Activated naive CD8-positive, alpha-beta T cell (primary cell): ENCODE results near the gene BCAS3.

Source experiments
- H3K27ac Mint-ChIP-seq: one replicate; pipeline ENCODE4 v1.8.0; 2021; ENCODE audit warnings: mixed read lengths
- H3K27me3 Mint-ChIP-seq: one replicate; pipeline ENCODE4 v1.8.0; 2021; ENCODE audit warnings: mixed read lengths
- H3K36me3 Mint-ChIP-seq: one replicate; pipeline ENCODE4 v1.8.0; 2021; ENCODE audit warnings: mixed read lengths
- H3K4me1 Mint-ChIP-seq: one replicate; pipeline ENCODE4 v1.8.0; 2021; ENCODE audit warnings: low read depth, mixed read lengths
- H3K4me3 Mint-ChIP-seq: one replicate; pipeline ENCODE4 v1.8.0; 2021; ENCODE audit warnings: mild to moderate bottlenecking, mixed read lengths
- H3K9me3 Mint-ChIP-seq: one replicate; pipeline ENCODE4 v1.8.0; 2021; ENCODE audit warnings: low read depth, mixed read lengths

BCAS3 gene

DNA sequence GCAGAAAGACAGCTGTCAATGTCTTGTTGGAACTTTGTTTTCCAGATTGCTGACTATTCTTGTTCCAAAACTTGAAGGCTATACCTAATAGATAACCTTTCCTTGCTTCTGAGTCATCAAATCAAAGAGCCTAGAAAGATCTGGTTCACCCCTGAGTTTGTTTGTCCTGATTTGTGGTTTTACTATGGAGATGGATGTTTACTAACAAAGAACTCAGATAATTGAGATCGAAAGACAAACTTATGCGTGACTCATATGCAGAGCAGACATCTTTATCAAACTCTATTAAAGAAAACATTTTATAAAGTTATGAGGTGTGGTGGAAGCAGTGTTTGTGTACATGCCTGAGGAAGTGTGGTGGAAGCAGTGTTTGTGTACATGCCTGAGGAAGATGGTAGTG, 410.9 kb downstream of the BCAS3 start:
- Mint-ChIP-seq H3K9me3 (peaks cover 12% of the 10 kb centered on the region), H3K27ac (no peak overlapping the region), H3K36me3 (peaks cover 28% of the 10 kb centered on the region), H3K27me3 (no peaks in the 10 kb centered on the region), H3K4me1 (no peaks in the 10 kb centered on the region), H3K4me3 (no peak overlapping the region)

DNA sequence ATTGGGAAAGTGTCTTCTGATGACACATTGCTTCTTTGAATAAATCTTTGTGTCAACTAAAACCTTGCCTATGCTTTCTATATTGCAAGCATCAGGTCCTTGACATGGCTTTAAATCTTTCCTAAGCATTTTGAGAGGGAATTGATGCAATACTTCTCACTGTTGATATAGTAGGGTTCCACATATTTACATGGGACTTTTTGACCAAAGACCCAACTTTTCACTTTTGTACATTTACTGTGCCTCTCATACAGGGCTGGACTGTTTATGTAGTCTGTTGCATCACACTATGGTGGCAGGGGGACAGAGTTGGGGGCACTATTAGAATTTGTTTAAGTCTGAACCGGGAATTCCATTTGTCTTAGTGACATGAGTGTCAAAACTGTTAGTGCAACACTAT, 413.4 kb downstream of the BCAS3 start:
- no peak overlapping the region for H3K27ac Mint-ChIP-seq
- peaks cover 23% of the 10 kb centered on the region for H3K36me3 Mint-ChIP-seq
- H3K4me3 Mint-ChIP-seq: no peak overlapping the region
- no peaks in the 10 kb centered on the region for H3K4me1 Mint-ChIP-seq
- H3K9me3 Mint-ChIP-seq: peaks cover 12% of the 10 kb centered on the region
- no peaks in the 10 kb centered on the region for H3K27me3 Mint-ChIP-seq

DNA sequence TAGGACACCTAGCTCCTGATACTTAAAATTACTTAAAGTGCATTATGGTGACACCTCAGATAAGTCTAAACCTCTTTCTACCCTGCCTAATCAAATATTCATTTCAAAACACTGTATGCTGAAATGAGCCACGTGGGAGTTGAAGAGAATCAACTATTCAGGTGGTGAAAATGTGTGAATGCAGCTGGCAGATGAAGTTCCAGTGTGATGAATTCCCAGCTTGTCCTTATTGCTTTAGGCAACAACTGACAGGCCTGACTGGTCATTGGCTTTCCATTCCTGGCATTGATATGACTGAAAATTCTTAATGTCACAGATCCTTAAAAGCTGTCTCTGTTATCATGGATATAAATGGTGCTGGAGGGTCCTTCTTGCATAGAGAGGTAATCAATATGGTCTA, 420.1 kb downstream of the BCAS3 start:
- Mint-ChIP-seq H3K4me3 (no peak overlapping the region), H3K27me3 (no peaks in the 10 kb centered on the region), H3K4me1 (no peaks in the 10 kb centered on the region), H3K9me3 (no peaks in the 10 kb centered on the region), H3K36me3 (peaks cover 8% of the 10 kb centered on the region), H3K27ac (no peak overlapping the region)

DNA sequence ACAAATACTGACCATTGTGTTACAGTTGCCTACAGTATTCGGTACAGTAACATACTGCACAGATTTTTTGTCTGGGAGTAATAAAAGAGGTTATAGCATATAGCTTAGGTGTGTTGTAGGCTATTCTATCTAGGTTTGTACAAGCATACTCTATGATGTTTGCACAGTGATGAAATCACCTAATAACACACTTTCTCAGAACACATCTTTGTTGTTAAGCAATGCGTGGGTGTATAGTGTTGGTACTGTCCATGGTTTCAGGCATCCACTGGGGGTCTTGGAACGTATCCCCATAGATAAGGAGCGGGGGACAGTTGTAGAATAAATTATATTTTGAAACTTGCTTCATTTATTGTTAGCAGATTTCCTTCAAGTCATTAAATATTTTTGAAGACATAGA, 428.7 kb downstream of the BCAS3 start:
- Mint-ChIP-seq H3K4me1 (no peaks in the 10 kb centered on the region), H3K9me3 (no peaks in the 10 kb centered on the region), H3K36me3 (peaks cover 18% of the 10 kb centered on the region), H3K27me3 (no peaks in the 10 kb centered on the region), H3K27ac (no peak overlapping the region), H3K4me3 (no peak overlapping the region)

DNA sequence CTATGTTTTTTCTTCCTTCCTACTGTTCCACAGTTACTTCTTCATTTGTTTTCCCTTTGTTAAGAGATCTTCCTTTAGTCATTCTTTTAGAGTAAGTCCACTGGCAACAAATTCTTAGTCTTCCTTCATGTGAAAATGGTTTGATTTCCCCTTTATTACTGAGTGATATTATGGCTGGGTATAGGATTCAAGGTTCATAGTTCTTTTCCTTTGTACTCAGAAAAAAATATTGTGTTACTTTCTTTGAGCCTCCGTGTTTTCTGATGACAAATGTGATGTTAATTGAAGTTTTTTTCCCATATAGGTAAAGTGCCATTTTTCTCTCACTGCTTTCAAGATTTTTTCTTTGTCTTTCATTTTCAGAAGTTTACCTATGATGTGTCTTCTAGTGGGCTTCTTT, 438.9 kb downstream of the BCAS3 start:
- no peak overlapping the region for H3K27ac Mint-ChIP-seq
- H3K4me3 Mint-ChIP-seq: no peak overlapping the region
- no peaks in the 10 kb centered on the region for H3K27me3 Mint-ChIP-seq
- H3K4me1 Mint-ChIP-seq: peaks cover 4% of the 10 kb centered on the region
- peaks cover 13% of the 10 kb centered on the region for H3K9me3 Mint-ChIP-seq
- peaks cover 8% of the 10 kb centered on the region for H3K36me3 Mint-ChIP-seq

DNA sequence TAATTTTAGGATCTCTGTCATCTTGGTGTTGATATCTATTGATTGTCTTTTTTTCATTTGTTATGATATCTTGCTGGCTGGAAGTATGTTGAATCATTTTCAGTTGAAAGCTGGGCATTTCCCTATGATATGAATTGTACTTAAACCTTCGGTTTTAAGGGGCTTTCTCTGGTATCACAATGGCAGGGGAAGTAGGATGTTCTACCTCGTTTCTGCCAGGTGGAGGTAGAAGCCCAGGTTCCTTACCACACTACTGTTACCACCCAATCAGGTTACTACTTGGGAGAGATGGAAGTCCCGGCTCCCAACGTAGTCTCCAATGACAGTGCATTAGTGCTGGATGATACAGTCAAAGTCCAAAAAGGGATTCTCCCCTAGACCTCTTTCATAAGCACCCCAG, 440.3 kb downstream of the BCAS3 start:
- no peak overlapping the region for H3K27ac Mint-ChIP-seq
- peaks cover 4% of the 10 kb centered on the region for H3K4me1 Mint-ChIP-seq
- H3K9me3 Mint-ChIP-seq: peaks cover 13% of the 10 kb centered on the region
- no peak overlapping the region for H3K4me3 Mint-ChIP-seq
- H3K36me3 Mint-ChIP-seq: peaks cover 8% of the 10 kb centered on the region
- H3K27me3 Mint-ChIP-seq: no peaks in the 10 kb centered on the region

DNA sequence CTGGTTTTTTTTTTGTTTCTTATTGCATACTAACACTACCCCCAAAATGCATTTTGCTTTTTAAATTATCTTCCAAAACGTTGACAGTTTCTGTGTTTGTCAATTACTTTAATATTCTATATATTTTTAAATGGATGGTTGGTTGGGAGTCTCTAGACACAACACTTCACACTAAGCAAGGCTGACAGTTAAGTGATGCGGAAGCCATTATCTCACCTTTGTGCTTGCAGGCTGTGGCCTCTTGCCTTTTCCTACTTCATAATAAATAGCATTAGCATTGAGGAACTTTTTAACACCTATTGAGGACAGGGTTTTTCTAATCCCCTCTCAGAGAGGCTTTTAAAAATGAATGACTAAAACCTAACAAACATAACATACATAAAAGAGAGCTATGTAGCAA, 441.2 kb downstream of the BCAS3 start:
- H3K27me3 Mint-ChIP-seq: no peaks in the 10 kb centered on the region
- no peak overlapping the region for H3K27ac Mint-ChIP-seq
- no peak overlapping the region for H3K4me3 Mint-ChIP-seq
- peaks cover 8% of the 10 kb centered on the region for H3K36me3 Mint-ChIP-seq
- peaks cover 13% of the 10 kb centered on the region for H3K9me3 Mint-ChIP-seq
- peaks cover 4% of the 10 kb centered on the region for H3K4me1 Mint-ChIP-seq

DNA sequence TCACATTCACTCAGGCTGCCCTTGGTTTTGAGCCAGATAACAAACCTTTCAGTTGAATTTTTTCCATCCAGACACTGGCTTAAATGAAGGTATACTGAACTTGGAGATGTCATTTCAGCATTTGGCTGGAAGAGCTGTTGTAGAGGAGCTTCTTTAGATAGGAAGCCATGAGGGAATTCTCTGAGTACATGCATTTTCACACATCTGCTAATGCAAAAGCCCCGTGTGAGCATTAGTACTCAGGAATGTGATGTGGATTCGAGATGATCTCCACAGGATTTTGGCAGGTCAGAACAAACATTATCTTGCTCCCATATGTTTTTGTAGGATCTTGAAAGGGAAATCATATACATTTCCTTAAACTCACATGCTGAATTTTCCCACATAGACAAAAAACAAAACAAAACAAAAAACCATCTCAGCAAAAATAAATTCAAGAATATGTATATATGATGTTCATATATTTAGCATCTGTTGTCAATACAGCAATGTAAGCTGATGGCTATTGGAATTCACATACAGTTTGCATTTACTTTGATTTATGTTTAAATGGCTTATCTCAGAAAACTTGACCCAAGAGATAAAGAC, 444.8 kb downstream of the BCAS3 start:
- Mint-ChIP-seq H3K27ac (no peak overlapping the region), H3K4me3 (no peak overlapping the region), H3K36me3 (peaks cover 2% of the 10 kb centered on the region), H3K27me3 (no peaks in the 10 kb centered on the region), H3K9me3 (peaks cover 5% of the 10 kb centered on the region), H3K4me1 (peaks cover 4% of the 10 kb centered on the region)

DNA sequence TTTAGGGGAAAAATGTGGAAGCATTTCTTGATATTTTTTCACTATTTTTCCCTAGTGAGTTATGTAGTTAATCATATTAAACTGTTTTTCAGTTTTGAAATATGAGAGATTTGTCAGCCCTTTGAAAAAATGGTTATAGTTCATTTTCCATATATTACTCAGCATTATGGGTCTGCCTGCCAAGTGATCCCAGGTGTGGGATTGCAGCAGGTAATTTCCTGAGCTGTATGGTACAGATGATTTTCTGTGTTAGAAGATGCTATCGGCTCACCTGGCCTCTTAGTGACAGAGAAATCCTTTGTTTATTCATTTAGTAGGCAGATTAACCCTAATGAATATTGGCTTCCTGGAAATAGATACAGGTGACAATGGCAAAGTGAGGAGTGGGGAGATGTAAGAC, 446.9 kb downstream of the BCAS3 start:
- no peak overlapping the region for H3K27ac Mint-ChIP-seq
- H3K4me1 Mint-ChIP-seq: peaks cover 10% of the 10 kb centered on the region
- no peak overlapping the region for H3K4me3 Mint-ChIP-seq
- no peaks in the 10 kb centered on the region for H3K27me3 Mint-ChIP-seq
- H3K36me3 Mint-ChIP-seq: peaks cover 2% of the 10 kb centered on the region
- no peaks in the 10 kb centered on the region for H3K9me3 Mint-ChIP-seq

DNA sequence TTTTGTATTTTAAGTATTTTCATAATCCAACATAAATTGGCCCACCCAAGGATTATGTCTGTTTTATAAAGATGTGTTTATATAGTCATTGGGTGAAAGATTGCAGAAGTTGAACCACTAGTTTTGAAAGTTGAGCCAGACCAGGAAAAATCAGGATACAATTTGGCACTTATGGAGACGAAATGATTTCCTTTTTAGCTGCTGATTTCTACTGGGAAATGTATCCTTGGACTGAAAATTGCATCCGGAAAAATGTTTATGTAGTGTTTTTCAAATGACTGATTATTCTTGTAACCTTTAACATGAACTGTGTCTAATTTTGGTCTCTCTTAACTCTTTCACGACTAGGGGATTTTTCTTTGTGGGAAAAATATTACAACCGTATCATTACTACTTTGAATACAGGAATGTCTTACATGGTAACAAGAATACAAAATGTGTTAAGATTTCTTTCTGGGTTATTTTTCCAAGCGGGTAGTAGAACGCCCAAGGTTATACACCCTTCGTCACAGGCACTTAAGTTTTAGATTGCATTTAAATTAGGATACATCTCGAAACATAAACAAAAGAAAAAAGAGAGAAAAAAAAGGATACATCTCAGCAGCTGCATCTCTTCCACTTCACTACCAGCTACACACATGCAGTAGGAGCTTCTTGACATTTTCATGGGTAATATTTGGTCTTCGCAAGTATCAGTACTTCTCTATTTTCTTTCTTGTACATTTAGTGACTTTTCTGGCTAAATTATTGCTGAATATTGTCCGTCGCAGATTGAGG, 449.0 kb downstream of the BCAS3 start:
- H3K4me3 Mint-ChIP-seq: no peak overlapping the region
- no peak overlapping the region for H3K27ac Mint-ChIP-seq
- no peaks in the 10 kb centered on the region for H3K27me3 Mint-ChIP-seq
- no peaks in the 10 kb centered on the region for H3K9me3 Mint-ChIP-seq
- peaks cover 11% of the 10 kb centered on the region for H3K4me1 Mint-ChIP-seq
- no peaks in the 10 kb centered on the region for H3K36me3 Mint-ChIP-seq

DNA sequence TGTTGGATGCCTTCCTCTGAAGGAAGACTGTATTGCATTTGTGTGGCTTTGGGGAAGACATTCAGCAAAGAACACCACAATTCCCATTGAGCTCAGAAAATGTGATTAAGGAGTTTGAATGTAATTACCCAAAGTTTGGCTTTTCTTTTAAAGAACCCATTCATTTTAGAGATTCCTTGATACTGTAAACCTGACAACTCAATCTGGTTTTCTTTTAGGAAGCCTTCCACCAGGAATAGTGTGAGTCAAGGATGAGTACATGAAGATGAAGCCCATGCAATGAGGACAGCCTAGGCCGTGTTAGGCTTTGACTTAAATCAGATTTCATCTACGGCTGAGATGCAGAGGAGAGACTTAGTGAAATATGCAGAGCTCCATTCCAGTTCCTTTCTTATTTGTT, 450.3 kb downstream of the BCAS3 start:
- Mint-ChIP-seq H3K4me1 (peaks cover 14% of the 10 kb centered on the region), H3K4me3 (no peak overlapping the region), H3K9me3 (no peaks in the 10 kb centered on the region), H3K36me3 (no peaks in the 10 kb centered on the region), H3K27ac (no peak overlapping the region), H3K27me3 (no peaks in the 10 kb centered on the region)

DNA sequence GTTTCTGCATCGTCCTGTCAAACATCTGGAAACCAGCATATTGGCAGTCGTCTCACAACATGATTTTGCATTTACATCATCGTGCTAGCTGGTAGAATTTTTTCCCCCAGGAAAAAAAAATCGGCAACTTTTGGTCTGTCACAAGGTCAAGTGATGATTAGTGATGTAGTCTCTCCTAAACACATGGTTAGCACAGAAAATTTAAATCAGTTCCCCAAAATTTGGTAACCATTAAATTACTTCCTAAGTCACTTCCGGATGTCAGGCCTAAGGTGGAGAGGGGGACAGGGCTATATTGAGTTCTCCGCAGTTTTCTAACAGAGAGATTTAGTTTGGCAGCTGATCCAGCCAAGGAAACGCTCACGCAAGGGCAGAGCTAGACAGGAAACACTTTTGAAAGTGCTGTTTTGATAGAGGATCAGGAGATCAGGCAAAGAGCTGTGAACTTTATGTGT, 451.0 kb downstream of the BCAS3 start:
- Mint-ChIP-seq H3K27me3 (no peaks in the 10 kb centered on the region), H3K9me3 (no peaks in the 10 kb centered on the region), H3K36me3 (no peaks in the 10 kb centered on the region), H3K4me1 (peaks cover 20% of the 10 kb centered on the region), H3K27ac (peak overlapping the region; percentile 4), H3K4me3 (no peak overlapping the region)

DNA sequence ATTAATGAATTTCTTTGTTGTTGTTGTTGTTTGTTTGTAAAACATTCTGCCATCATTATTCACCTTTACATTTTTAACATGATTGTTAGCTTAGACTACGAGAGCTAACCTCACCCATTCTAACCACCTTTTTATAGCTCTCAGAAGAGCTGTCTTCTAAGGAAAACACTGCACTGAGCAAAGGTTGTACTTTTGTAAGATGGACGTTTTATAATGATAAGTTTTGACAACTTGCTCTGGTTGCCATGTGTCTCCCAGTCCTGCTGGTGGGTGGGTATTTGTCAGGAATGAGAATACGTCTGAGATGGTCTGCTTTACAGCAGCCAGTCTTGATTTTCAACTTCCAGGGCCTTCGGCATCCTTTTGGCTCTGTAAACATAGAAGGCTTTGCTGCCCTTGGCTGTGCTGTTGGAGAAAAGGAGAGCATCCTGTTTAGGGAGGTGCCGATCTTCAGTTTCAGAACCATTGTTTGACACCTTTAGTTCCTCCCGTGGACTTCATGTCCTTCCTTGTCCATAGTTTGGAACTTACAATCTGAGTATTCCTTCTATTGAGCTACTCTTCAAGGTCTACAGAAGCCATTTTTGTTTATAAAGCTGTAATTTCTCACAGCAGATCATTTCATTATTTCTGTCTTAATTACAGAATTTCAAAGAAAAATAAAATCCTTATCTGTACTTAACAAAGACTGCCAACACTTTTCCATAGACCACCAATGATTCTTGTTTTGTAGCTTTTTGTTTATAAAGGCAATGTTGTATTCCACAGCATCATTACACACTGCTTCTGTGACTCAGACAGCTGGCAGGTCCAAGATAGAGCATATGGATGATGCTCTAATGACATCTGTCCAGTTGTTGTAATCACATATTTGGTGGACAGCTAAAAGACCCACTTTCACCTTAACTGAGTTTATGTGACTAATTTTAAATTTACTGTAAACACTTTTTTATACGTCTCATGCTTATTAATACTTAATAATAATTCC, 451.9 kb downstream of the BCAS3 start:
- H3K27me3 Mint-ChIP-seq: no peaks in the 10 kb centered on the region
- H3K9me3 Mint-ChIP-seq: no peaks in the 10 kb centered on the region
- no peaks in the 10 kb centered on the region for H3K36me3 Mint-ChIP-seq
- peaks cover 20% of the 10 kb centered on the region for H3K4me1 Mint-ChIP-seq
- no peak overlapping the region for H3K4me3 Mint-ChIP-seq
- H3K27ac Mint-ChIP-seq: no peak overlapping the region

DNA sequence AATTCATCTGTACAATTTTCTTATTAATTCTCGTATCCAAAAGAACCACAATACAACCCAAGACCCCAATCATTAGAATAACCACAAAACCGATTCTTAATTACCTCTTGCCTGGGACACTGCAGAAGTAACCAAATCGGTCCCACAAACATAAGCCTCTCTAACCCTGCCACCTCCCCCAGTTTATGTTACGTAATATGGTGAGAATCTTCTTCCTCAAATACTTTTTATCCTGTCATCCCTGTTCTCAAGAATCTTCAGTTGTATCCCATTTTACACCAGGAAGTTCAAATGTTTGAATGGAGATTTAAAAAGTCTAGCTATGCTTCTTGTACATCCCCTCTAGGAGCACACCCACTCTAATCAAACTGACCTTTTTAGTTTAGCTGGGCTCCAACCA, 452.7 kb downstream of the BCAS3 start:
- Mint-ChIP-seq H3K4me3 (no peak overlapping the region), H3K27me3 (no peaks in the 10 kb centered on the region), H3K36me3 (no peaks in the 10 kb centered on the region), H3K27ac (no peak overlapping the region), H3K4me1 (peaks cover 20% of the 10 kb centered on the region), H3K9me3 (no peaks in the 10 kb centered on the region)

DNA sequence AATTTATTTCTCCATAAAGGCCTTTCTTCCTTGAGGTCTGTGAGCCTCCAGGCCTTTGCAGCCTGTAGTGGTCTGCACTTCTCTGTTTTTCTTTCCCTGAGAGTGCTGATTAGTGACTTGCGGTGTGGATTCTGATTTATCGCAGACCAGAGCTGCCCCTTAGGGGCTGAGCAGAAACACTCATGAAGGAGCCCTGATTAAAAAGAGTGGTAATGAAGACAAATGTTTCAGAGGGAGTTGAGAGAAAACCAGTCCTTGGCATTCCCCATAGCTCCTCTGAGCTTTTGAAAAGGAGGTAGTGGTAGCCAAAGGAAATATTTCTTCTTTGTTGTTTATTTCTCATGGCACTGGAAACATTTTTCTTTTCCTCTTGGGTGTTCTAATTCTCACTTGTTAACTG, 453.9 kb downstream of the BCAS3 start:
- H3K27ac Mint-ChIP-seq: no peak overlapping the region
- H3K9me3 Mint-ChIP-seq: no peaks in the 10 kb centered on the region

More for the DNA sequence above, 453.9 kb downstream of the BCAS3 start:
- H3K4me3 Mint-ChIP-seq: no peak overlapping the region
- peaks cover 20% of the 10 kb centered on the region for H3K4me1 Mint-ChIP-seq
- no peaks in the 10 kb centered on the region for H3K27me3 Mint-ChIP-seq
- no peaks in the 10 kb centered on the region for H3K36me3 Mint-ChIP-seq
